Measurements from ENCODE around the gene ZBTB21. TPM values are rescaled to one million over a fixed set of nuclear protein-coding genes. Genes with fewer than 3 reads are reported as not detected.

The ZBTB21 gene
- total RNA-seq, 1 donor from 2014 or later: 25.3 TPM

DNA sequence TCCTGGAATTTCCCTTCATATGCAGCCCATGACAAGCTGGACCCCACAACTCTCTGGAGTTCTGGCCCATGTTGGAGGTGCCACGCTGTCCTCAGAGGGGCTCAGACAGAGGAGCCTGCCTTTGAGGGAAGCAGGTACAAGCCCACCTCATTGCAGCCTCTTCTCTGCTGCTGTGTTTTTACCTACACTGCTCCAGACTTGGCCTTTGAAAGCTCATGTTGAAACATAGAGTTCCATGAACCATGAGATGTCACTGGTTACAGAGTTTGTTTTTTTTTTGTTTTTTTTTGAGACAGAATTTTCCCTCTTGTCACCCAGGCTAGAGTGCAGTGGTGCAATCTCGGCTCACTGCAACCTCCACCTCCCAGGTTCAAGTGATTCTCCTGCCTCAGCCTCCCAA is 22.1 kb upstream of the ZBTB21 start:
- H3K9me3 ChIP-seq (ENCODE audit: low read depth): no peaks in the 10 kb centered on the region
- H3K9me3 Mint-ChIP-seq: peaks cover 3% of the 10 kb centered on the region
- H3K27me3 ChIP-seq: no peaks in the 10 kb centered on the region
- H3K4me1 Mint-ChIP-seq: peaks cover 5% of the 10 kb centered on the region
- no peaks in the 10 kb centered on the region for H4K20me1 ChIP-seq (ENCODE audit: low read depth)
- H3K27me3 Mint-ChIP-seq (ENCODE audit: insufficient read depth, low read depth): peaks cover 14% of the 10 kb centered on the region
- H3K36me3 ChIP-seq: no peaks in the 10 kb centered on the region
- H3K27ac Mint-ChIP-seq: no peak overlapping the region
- H3K4me1 ChIP-seq: peaks cover 7% of the 10 kb centered on the region
- H3K79me2 ChIP-seq (ENCODE audit: low read depth): no peaks in the 10 kb centered on the region
- no peak overlapping the region for H3K27ac ChIP-seq
- TF ChIP-seq EZH2 (IDR thresholded peaks at IDR 0.05): no peak
- no peak for TF ChIP-seq EZH2phosphoT487 (IDR thresholded peaks at IDR 0.05)
- TF ChIP-seq, protein P1, sequence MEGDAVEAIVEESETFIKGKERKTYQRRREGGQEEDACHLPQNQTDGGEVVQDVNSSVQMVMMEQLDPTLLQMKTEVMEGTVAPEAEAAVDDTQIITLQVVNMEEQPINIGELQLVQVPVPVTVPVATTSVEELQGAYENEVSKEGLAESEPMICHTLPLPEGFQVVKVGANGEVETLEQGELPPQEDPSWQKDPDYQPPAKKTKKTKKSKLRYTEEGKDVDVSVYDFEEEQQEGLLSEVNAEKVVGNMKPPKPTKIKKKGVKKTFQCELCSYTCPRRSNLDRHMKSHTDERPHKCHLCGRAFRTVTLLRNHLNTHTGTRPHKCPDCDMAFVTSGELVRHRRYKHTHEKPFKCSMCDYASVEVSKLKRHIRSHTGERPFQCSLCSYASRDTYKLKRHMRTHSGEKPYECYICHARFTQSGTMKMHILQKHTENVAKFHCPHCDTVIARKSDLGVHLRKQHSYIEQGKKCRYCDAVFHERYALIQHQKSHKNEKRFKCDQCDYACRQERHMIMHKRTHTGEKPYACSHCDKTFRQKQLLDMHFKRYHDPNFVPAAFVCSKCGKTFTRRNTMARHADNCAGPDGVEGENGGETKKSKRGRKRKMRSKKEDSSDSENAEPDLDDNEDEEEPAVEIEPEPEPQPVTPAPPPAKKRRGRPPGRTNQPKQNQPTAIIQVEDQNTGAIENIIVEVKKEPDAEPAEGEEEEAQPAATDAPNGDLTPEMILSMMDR (IDR thresholded peaks at IDR 0.05): no peak
- H2AFZ ChIP-seq (replicated peaks): no peak overlapping the region
- H3K4me3 ChIP-seq: no peak overlapping the region
- H3K4me3 Mint-ChIP-seq: no peak overlapping the region
- no peak overlapping the region for H3K4me2 ChIP-seq
- no peak overlapping the region for H3K9ac ChIP-seq
- H3F3A ChIP-seq (ENCODE audit: low read depth): no peaks in the 10 kb centered on the region
- DNase-seq (ENCODE audit: low spot score): no peak
- H3K36me3 Mint-ChIP-seq: no peaks in the 10 kb centered on the region

DNA sequence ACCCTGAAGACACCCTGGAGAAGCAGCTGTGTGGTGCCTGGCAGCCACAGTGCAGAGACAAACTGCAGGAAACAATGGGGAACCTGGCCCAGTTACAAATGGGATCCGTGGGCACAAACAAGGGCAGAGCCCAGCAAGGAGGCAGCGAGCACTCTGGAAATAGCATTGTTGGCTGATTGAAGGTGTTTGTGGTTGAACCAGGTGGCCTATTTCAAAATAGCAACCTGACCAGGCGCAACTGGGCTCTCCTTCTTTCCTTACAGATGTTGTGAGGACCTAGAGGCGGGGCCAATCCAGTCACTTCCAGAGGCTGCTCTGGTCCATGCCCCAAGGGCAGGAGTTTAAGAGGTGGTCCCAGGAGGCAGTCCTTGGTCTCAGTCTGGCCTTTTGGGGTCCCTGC is 21.7 kb upstream of the ZBTB21 start:
- H3K27ac ChIP-seq: no peak overlapping the region
- no peaks in the 10 kb centered on the region for H3K36me3 ChIP-seq
- no peak for TF ChIP-seq EZH2phosphoT487 (IDR thresholded peaks at IDR 0.05)
- no peak for TF ChIP-seq EZH2 (IDR thresholded peaks at IDR 0.05)
- TF ChIP-seq, protein P1 (IDR thresholded peaks at IDR 0.05): no peak
- H2AFZ ChIP-seq (replicated peaks): peak overlapping the region; percentile 22
- DNase-seq (ENCODE audit: low spot score): no peak
- H3K4me1 Mint-ChIP-seq: peaks cover 6% of the 10 kb centered on the region
- no peak overlapping the region for H3K4me3 Mint-ChIP-seq
- no peaks in the 10 kb centered on the region for H3K27me3 ChIP-seq
- no peaks in the 10 kb centered on the region for H3K36me3 Mint-ChIP-seq
- H3K4me3 ChIP-seq: no peak overlapping the region
- peaks cover 3% of the 10 kb centered on the region for H3K9me3 Mint-ChIP-seq
- H3K9ac ChIP-seq: no peak overlapping the region
- H3K4me1 ChIP-seq: peaks cover 7% of the 10 kb centered on the region
- H3K27me3 Mint-ChIP-seq (ENCODE audit: insufficient read depth, low read depth): peaks cover 16% of the 10 kb centered on the region
- no peak overlapping the region for H3K27ac Mint-ChIP-seq
- no peaks in the 10 kb centered on the region for H3K9me3 ChIP-seq (ENCODE audit: low read depth)
- no peaks in the 10 kb centered on the region for H3F3A ChIP-seq (ENCODE audit: low read depth)
- no peaks in the 10 kb centered on the region for H3K79me2 ChIP-seq (ENCODE audit: low read depth)
- H4K20me1 ChIP-seq (ENCODE audit: low read depth): no peaks in the 10 kb centered on the region
- no peak overlapping the region for H3K4me2 ChIP-seq

DNA sequence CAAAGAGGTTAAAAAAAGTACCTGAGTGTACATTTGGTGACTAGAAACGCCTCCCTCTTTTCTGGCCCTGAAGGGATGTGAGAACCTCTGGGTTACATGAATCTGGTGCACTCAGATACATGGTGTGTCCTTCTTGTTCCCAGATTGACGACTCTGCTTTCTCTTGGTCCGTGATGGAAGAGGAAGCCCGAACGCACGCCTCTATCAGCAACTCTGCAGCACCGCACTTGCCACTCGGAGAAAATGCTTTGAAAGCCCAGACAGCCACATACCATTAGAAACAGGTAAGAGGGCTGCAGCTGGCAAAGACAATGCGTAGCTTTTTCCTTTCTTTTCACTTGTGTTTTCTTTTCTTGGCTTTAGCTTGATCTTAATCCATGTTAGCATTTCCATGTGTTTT is 21.1 kb upstream of the ZBTB21 start:
- no peaks in the 10 kb centered on the region for H3K36me3 ChIP-seq
- TF ChIP-seq EZH2 (IDR thresholded peaks at IDR 0.05): no peak
- TF ChIP-seq, protein P1 (IDR thresholded peaks at IDR 0.05): no peak
- TF ChIP-seq EZH2phosphoT487 (IDR thresholded peaks at IDR 0.05): no peak
- H3K9ac ChIP-seq: no peak overlapping the region
- no peak overlapping the region for H3K27ac ChIP-seq
- H3K27me3 ChIP-seq: no peaks in the 10 kb centered on the region
- H3K4me3 ChIP-seq: no peak overlapping the region
- no peaks in the 10 kb centered on the region for H3K9me3 ChIP-seq (ENCODE audit: low read depth)
- no peaks in the 10 kb centered on the region for H4K20me1 ChIP-seq (ENCODE audit: low read depth)
- H3K4me3 Mint-ChIP-seq: no peak overlapping the region
- peaks cover 11% of the 10 kb centered on the region for H3K4me1 Mint-ChIP-seq
- H3K4me2 ChIP-seq: no peak overlapping the region
- peaks cover 3% of the 10 kb centered on the region for H3K9me3 Mint-ChIP-seq
- no peak overlapping the region for H2AFZ ChIP-seq (replicated peaks)
- H3K27ac Mint-ChIP-seq: peak overlapping the region; percentile 41
- H3K79me2 ChIP-seq (ENCODE audit: low read depth): no peaks in the 10 kb centered on the region
- H3K36me3 Mint-ChIP-seq: no peaks in the 10 kb centered on the region
- H3K4me1 ChIP-seq: peaks cover 7% of the 10 kb centered on the region
- no peaks in the 10 kb centered on the region for H3F3A ChIP-seq (ENCODE audit: low read depth)
- H3K27me3 Mint-ChIP-seq (ENCODE audit: insufficient read depth, low read depth): peaks cover 14% of the 10 kb centered on the region
- DNase-seq (ENCODE audit: low spot score): no peak

All from neural progenitor cell (in vitro differentiated cells).